IMR-90 (cell line): Measurements from ENCODE around the gene RCAN2. TPM values are rescaled to one million over a fixed set of nuclear protein-coding genes. Genes with fewer than 3 reads are reported as not detected.

Experiments
- ATAC-seq: fragments of 200-7000 bp; cut with Tn5 transposase; 2 replicates; pipeline ENCODE4 v1.9.1; 2020; ENCODE audit warnings: low read depth, mild to moderate bottlenecking, moderate library complexity
- BruUV-seq: library from RNA; stranded (reverse); fragments of 400-500 nt; replicated peaks from 2 replicates; lab custom pipeline; 2021; lab: Mats Ljungman, UMichigan
- CTCF ChIA-PET: fragments of 300-600 bp; formaldehyde crosslinking; extraction: SDS; loops from one replicate; lab custom pipeline; 2021; ENCODE audit warnings: antibody characterized with exemption; lab: Yijun Ruan, JAX
- POLR2A ChIA-PET: fragments of 300-600 bp; sonication (Branson Sonifier 250); formaldehyde crosslinking; loops from one replicate; lab custom pipeline; 2022; ENCODE audit warnings: antibody characterized with exemption; ENCODE audit not compliant: unreplicated experiment; lab: Charles Lee
- DNase-seq: peaks from one replicate; pipeline ENCODE4 v3.0.0; 2013
- H2AFZ ChIP-seq: replicated peaks from 2 replicates; pipeline ENCODE3; 2013; ENCODE audit warnings: low read length, mild to moderate bottlenecking; ENCODE audit not compliant: poor library complexity
- H2AK5ac ChIP-seq: 2 replicates; pipeline ENCODE4 v1.6.1; 2013; ENCODE audit warnings: low read depth, low read length, inconsistent platforms
- H2AK9ac ChIP-seq: replicated peaks from 2 replicates; pipeline ENCODE3; 2013; ENCODE audit warnings: mild to moderate bottlenecking, low read depth, low read length, moderate library complexity; ENCODE audit not compliant: poor library complexity
- H2BK120ac ChIP-seq: 2 replicates; pipeline ENCODE4 v1.6.1; 2013; ENCODE audit warnings: low read depth, low read length, inconsistent platforms
- H2BK15ac ChIP-seq: 3 replicates; pipeline ENCODE4 v1.6.1; 2013; ENCODE audit warnings: low read depth, low read length, inconsistent platforms
- H2BK20ac ChIP-seq: 2 replicates; pipeline ENCODE4 v1.6.1; 2013; ENCODE audit warnings: low read depth, mild to moderate bottlenecking, inconsistent platforms, low read length, moderate library complexity
- H2BK5ac ChIP-seq: 2 replicates; pipeline ENCODE4 v1.6.1; 2013; ENCODE audit warnings: mild to moderate bottlenecking, low read depth, low read length, inconsistent platforms; ENCODE audit not compliant: poor library complexity, severe bottlenecking
- H3K14ac ChIP-seq: replicated peaks from 2 replicates; pipeline ENCODE4 v1.6.1; 2013; ENCODE audit warnings: low read depth, low read length, inconsistent platforms
- H3K18ac ChIP-seq: 2 replicates; pipeline ENCODE4 v1.6.1; 2013; ENCODE audit warnings: low read depth, low read length, control low read depth
- H3K23ac ChIP-seq: 2 replicates; pipeline ENCODE4 v1.6.1; 2013; ENCODE audit warnings: low read depth, low read length, inconsistent platforms
- H3K27ac ChIP-seq: 2 replicates; pipeline ENCODE4 v1.5.1; 2013; ENCODE audit warnings: mild to moderate bottlenecking, control low read depth, low read length; ENCODE audit not compliant: insufficient read depth
- H3K27me3 ChIP-seq: 2 replicates; pipeline ENCODE4 v1.6.1; 2013; ENCODE audit warnings: low read length; ENCODE audit not compliant: control insufficient read depth, insufficient read depth
- H3K36me3 ChIP-seq: 2 replicates; pipeline ENCODE4 v1.6.1; 2013; ENCODE audit warnings: low read length, mixed read lengths; ENCODE audit not compliant: control insufficient read depth, insufficient read depth
- H3K4ac ChIP-seq: 2 replicates; pipeline ENCODE4 v1.6.1; 2013; ENCODE audit warnings: low read depth, low read length, inconsistent platforms
- H3K4me1 ChIP-seq: 2 replicates; pipeline ENCODE4 v1.6.1; 2013; ENCODE audit warnings: low read length, mixed read lengths; ENCODE audit not compliant: control insufficient read depth, insufficient read depth
- H3K4me2 ChIP-seq: 2 replicates; pipeline ENCODE4 v1.6.1; 2013; ENCODE audit warnings: low read depth, mild to moderate bottlenecking, control low read depth, low read length, moderate library complexity
- H3K4me3 ChIP-seq: 2 replicates; pipeline ENCODE4 v1.5.1; 2013; ENCODE audit warnings: low read depth, mild to moderate bottlenecking, control low read depth, low read length, moderate library complexity; ENCODE audit not compliant: insufficient read depth
- H3K56ac ChIP-seq: 2 replicates; pipeline ENCODE4 v1.6.1; 2013; ENCODE audit warnings: low read length, inconsistent platforms; ENCODE audit not compliant: insufficient read depth; ENCODE audit errors: extremely low read depth
- H3K79me1 ChIP-seq, 2 experiments: 2 replicates each; pipeline ENCODE4 v1.6.1; 2013; ENCODE audit warnings: low read length in 2 of 2, inconsistent platforms in 1 of 2, low read depth in 1 of 2
- H3K9ac ChIP-seq: 2 replicates; pipeline ENCODE4 v1.6.1; 2013; ENCODE audit warnings: low read depth, low read length, control low read depth
- H3K9me1 ChIP-seq: 2 replicates; pipeline ENCODE4 v1.6.1; 2013; ENCODE audit warnings: low read length, inconsistent platforms; ENCODE audit not compliant: insufficient read depth
- H3K9me3 ChIP-seq: 2 replicates; pipeline ENCODE4 v1.6.1; 2013; ENCODE audit warnings: low read length; ENCODE audit not compliant: control insufficient read depth, insufficient read depth
- H4K20me1 ChIP-seq: 2 replicates; pipeline ENCODE4 v1.6.1; 2013; ENCODE audit warnings: low read length, inconsistent platforms; ENCODE audit not compliant: insufficient read depth
- H4K5ac ChIP-seq: 2 replicates; pipeline ENCODE4 v1.6.1; 2013; ENCODE audit warnings: mild to moderate bottlenecking, low read depth, low read length, control low read depth
- H4K8ac ChIP-seq, 2 experiments: 2 replicates each; pipeline ENCODE4 v1.6.1; 2013; ENCODE audit warnings: low read depth in 2 of 2, low read length in 2 of 2, control low read depth in 1 of 2, inconsistent platforms in 1 of 2
- H4K91ac ChIP-seq: 2 replicates; pipeline ENCODE4 v1.6.1; 2013; ENCODE audit warnings: low read depth, low read length, inconsistent platforms; ENCODE audit not compliant: insufficient read depth
- BHLHE40 ChIP-seq: fragments of 150-350 bp; IDR thresholded peaks from 2 replicates; pipeline ENCODE4 v1.6.1; 2016; ENCODE audit warnings: mild to moderate bottlenecking, low read depth, low read length
- CHD1 ChIP-seq: IDR thresholded peaks from 2 replicates; pipeline ENCODE4 v1.6.1; 2012; ENCODE audit warnings: low read depth, low read length, improper control_type of control experiment
- MAFK ChIP-seq: IDR thresholded peaks from 2 replicates; pipeline ENCODE4 v1.6.1; 2012; ENCODE audit warnings: low read depth, low read length, improper control_type of control experiment
- MXI1 ChIP-seq: IDR thresholded peaks from 2 replicates; pipeline ENCODE4 v1.6.1; 2012; ENCODE audit warnings: low read depth, mild to moderate bottlenecking, low read length, moderate library complexity, borderline replicate concordance
- POLR2A ChIP-seq: IDR thresholded peaks from 2 replicates; pipeline ENCODE4 v1.6.1; 2012; ENCODE audit warnings: mild to moderate bottlenecking, low read depth, low read length
- RCOR1 ChIP-seq: IDR thresholded peaks from 2 replicates; pipeline ENCODE4 v1.6.1; 2012; ENCODE audit warnings: mild to moderate bottlenecking, low read length, improper control_type of control experiment; ENCODE audit not compliant: insufficient replicate concordance
- WGBS, 2 experiments: methylation state at CpG; one replicate each; pipeline versions ENCODE4 v1.1.5 to v1.1.7; 2013; ENCODE audit warnings: missing lambda C conversion rate in 2 of 2; ENCODE audit not compliant: insufficient read length in 1 of 2; ENCODE audit errors: extremely low coverage in 2 of 2; 5-methylcytosine and 5-hydroxymethylcytosine counted together
- dilution Hi-C: fragments of 300-500 bp; cut with HindIII; formaldehyde crosslinking; loops from one replicate; pipeline ENCODE4 v1.14.3; 2018; ENCODE audit warnings: low sequenced_read_pairs; ENCODE audit not compliant: unreplicated experiment
- in situ Hi-C: fragments of 300-500 bp; cut with MboI; formaldehyde crosslinking; loops from 3 replicates; pipeline ENCODE4 v1.14.3; 2019; ENCODE audit warnings: low sequenced_read_pairs, inconsistent platforms, mixed read lengths
- intact Hi-C: fragments of 100-400 bp; cut with micrococcal nuclease; formaldehyde crosslinking; loops from 2 replicates; pipeline ENCODE4 v1.10.0; 2022
- polyA plus RNA-seq, 3 experiments: library from polyadenylated mRNA; depleted of rRNA; stranded (reverse); fragments of >200 nt; gene quantifications; 2 replicates each; pipeline ENCODE4 v1.2.3, GENCODE V29; 2012; ENCODE audit warnings: low replicate concordance in 1 of 3
- total RNA-seq: library from RNA; depleted of rRNA; stranded (reverse); fragments of >200 nt; gene quantifications from 2 replicates; pipeline ENCODE4 v1.2.3, GENCODE V29; 2012

Gene RCAN2
- total and polyA plus RNA-seq, 2 of the 4 experiments (the other 2 are of a cell fraction): 1.3 to 1.8 TPM

GRCh38 chr6:46513533-46513932 lies 22.3 kb upstream of the RCAN2 start:
- no peaks in the 10 kb centered on the region for H3K4me1 ChIP-seq
- H4K5ac ChIP-seq: no peak overlapping the region
- no peak overlapping the region for H3K4ac ChIP-seq
- H4K20me1 ChIP-seq: no peaks in the 10 kb centered on the region
- H3K18ac ChIP-seq: no peak overlapping the region
- no peaks in the 10 kb centered on the region for H3K36me3 ChIP-seq
- no peak overlapping the region for H2AK5ac ChIP-seq
- H3K14ac ChIP-seq: no peak overlapping the region
- no peak overlapping the region for H3K4me3 ChIP-seq
- DNase-seq (no peak), ATAC-seq (no peak)
- H3K9me1 ChIP-seq: no peaks in the 10 kb centered on the region
- no peak overlapping the region for H2BK15ac ChIP-seq
- H2BK20ac ChIP-seq: no peak overlapping the region
- no peak overlapping the region for H3K4me2 ChIP-seq
- H3K27me3 ChIP-seq: no peaks in the 10 kb centered on the region
- TF ChIP-seq BHLHE40: no peak
- no peak for TF ChIP-seq MXI1
- no peak for TF ChIP-seq RCOR1
- TF ChIP-seq MAFK: no peak
- TF ChIP-seq CHD1: no peak
- TF ChIP-seq POLR2A: no peak
- no peak overlapping the region for H2AFZ ChIP-seq
- no peak overlapping the region for H3K56ac ChIP-seq
- H4K91ac ChIP-seq: no peak overlapping the region
- dilution Hi-C loops (no loop called here), intact Hi-C loops (no loop called here), in situ Hi-C loops (no loop called here)
- no peak overlapping the region for H3K23ac ChIP-seq
- ChIA-PET CTCF (interaction anchor here (0.6 to 1.1 kb wide), 2 partner anchors 22 to 47 kb away, joined by 3 to 7 read pairs; partner anchors contain the start of gene RCAN2), POLR2A (no interaction called here)
- H3K9ac ChIP-seq: no peak overlapping the region
- H2BK5ac ChIP-seq: no peak overlapping the region
- H3K27ac ChIP-seq: no peak overlapping the region
- no peaks in the 10 kb centered on the region for H3K9me3 ChIP-seq
- H2BK120ac ChIP-seq: no peak overlapping the region
- no CpG with 5 or more reads among the region's 2 CpGs for WGBS, 2 experiments
- H2AK9ac ChIP-seq: no peak overlapping the region
- BruUV-seq: no TSS peak
- H3K79me1 ChIP-seq: no peaks in the 10 kb centered on the region
- no peak overlapping the region for H4K8ac ChIP-seq
